Stomach (tissue), 9 donors: Measurements from ENCODE around the gene WDR72. TPM values are rescaled to one million over a fixed set of nuclear protein-coding genes. Genes with fewer than 3 reads are reported as not detected.

Experiments
- DNase-seq, 2 donors: peaks; one replicate each; pipeline versions ENCODE4 v3.0.0 to v3.0.0-alpha.2; 2013 to 2019
- H3K27ac ChIP-seq, 5 donors: fragments of 200-600 bp in 4 of 5; sonication (generic) in 4 of 5; one replicate each; pipeline ENCODE4 v1.5.1; 2013 to 2019; ENCODE audit warnings: mild to moderate bottlenecking in 1 of 5, moderate library complexity in 1 of 5
- H3K27me3 ChIP-seq, 3 donors: fragments of 200-600 bp; sonication (generic); one replicate each; pipeline ENCODE4 v1.5.1; 2017 to 2019; ENCODE audit warnings: mixed run types in 1 of 3
- H3K36me3 ChIP-seq, 4 donors: fragments of 200-600 bp; sonication (generic); 1 replicate in 3 of 4; 2 replicates in 1 of 4; pipeline ENCODE4 v1.5.1; 2016 to 2019
- H3K4me1 ChIP-seq, 4 donors: fragments of 200-600 bp; sonication (generic); one replicate each; pipeline ENCODE4 v1.5.1; 2016 to 2019
- H3K4me3 ChIP-seq, 4 donors: fragments of 200-600 bp; sonication (generic) in 3 of 4; one replicate each; pipeline ENCODE4 v1.5.1; 2016 to 2019; ENCODE audit warnings: mild to moderate bottlenecking in 1 of 4
- H3K9me3 ChIP-seq, 4 donors: fragments of 200-600 bp; sonication (generic); one replicate each; pipeline ENCODE4 v1.5.1; 2016 to 2019
- EP300 ChIP-seq: sonication (generic); formaldehyde crosslinking; IDR thresholded peaks from one replicate; pipeline ENCODE4 v1.6.1; 2017; ENCODE audit warnings: antibody characterized with exemption
- POLR2A ChIP-seq, 4 donors: fragments of 450-650 bp; IDR thresholded peaks; one replicate each; pipeline ENCODE4 v1.6.1; 2016; ENCODE audit warnings: antibody characterized with exemption in 4 of 4, control low read depth in 2 of 4, mild to moderate bottlenecking in 1 of 4, moderate library complexity in 1 of 4
- POLR2AphosphoS5 ChIP-seq, 3 donors: sonication (generic); formaldehyde crosslinking; IDR thresholded peaks; one replicate each; pipeline ENCODE4 v1.6.1; 2016; ENCODE audit warnings: antibody characterized with exemption in 3 of 3
- WGBS, 5 donors: extraction: QIAGEN DNeasy Blood & Tissue Kit in 3 of 5; methylation state at CpG; one replicate each; pipeline versions ENCODE4 v1.1.5 to v1.1.7; 2013 to 2018; 5-methylcytosine and 5-hydroxymethylcytosine counted together
- intact Hi-C: fragments of 100-400 bp; cut with DNase I; formaldehyde crosslinking; loops from one replicate; pipeline ENCODE4 v1.15.1; 2023; ENCODE audit warnings: low total_unique reads
- polyA plus RNA-seq, 3 donors: library from polyadenylated mRNA; stranded (reverse); fragments of 200-250 nt; gene quantifications; one replicate each; pipeline ENCODE4 v1.2.3, GENCODE V29; 2013
- small RNA-seq, 4 donors: library from RNA; depleted of rRNA; stranded (forward); fragments of <200 nt; gene quantifications; one replicate each; pipeline ENCODE3, GENCODE V24; 2016
- total RNA-seq, 5 donors: library from RNA; depleted of rRNA; stranded (reverse); fragments of >200 nt; gene quantifications; one replicate each; pipeline versions ENCODE4 v1.1.0 to v1.2.3, GENCODE V29; 2014 to 2016
- TF ChIP-seq, protein P1 (sequence below), 7 experiments: fragments of 450-650 bp in 4 of 7; fragments of 200-600 bp in 3 of 7; sonication (generic) in 3 of 7; IDR thresholded peaks; one replicate each; pipeline ENCODE4 v1.5.1; 2016 to 2019; ENCODE audit warnings: antibody characterized with exemption in 7 of 7, control low read depth in 2 of 7, mild to moderate bottlenecking in 1 of 7
- donor health status: healthy with polysubstance abuse.
- donor health status: Bipolar disorder and iron deficiency.
- donor health status: healthy.

WDR72 gene
- total and polyA plus RNA-seq, 8 donors = under 0.01 to 0.61 (median 0.41) TPM; not detected in 2

DNA sequence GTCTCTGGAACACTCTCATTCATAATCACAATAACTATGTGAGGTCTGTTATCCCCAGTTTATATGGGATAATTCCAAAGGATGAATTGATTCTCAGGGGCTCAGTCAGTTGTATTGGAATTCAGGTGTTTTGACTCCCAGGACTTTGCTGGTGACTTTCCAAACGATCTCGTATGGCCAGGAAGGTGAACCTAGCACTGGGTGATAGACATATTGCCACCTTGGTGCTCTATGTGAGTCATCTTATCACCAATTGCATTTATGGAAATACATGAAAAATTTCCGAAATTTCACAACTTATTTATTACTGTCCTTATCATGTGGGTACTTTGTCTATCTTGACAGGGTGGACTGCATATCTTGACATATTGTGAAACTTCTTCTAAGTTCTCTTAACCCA, 287.3 kb downstream of the WDR72 start:
- Histone ChIP-seq H3K27ac (no peak overlapping the region), H3K27me3 (no peaks in the 10 kb centered on the region), H3K4me1 (no peaks in the 10 kb centered on the region), H3K4me3 (no peak overlapping the region), H3K9me3 (no peaks in the 10 kb centered on the region), H3K36me3 (no peaks in the 10 kb centered on the region)
- WGBS, 5 donors = 75 to 85% (median 84%) methylated on average over 3 of the region's 3 CpGs
- intact Hi-C loops = no loop called here
- DNase-seq = no peak
- TF ChIP-seq, protein P1, sequence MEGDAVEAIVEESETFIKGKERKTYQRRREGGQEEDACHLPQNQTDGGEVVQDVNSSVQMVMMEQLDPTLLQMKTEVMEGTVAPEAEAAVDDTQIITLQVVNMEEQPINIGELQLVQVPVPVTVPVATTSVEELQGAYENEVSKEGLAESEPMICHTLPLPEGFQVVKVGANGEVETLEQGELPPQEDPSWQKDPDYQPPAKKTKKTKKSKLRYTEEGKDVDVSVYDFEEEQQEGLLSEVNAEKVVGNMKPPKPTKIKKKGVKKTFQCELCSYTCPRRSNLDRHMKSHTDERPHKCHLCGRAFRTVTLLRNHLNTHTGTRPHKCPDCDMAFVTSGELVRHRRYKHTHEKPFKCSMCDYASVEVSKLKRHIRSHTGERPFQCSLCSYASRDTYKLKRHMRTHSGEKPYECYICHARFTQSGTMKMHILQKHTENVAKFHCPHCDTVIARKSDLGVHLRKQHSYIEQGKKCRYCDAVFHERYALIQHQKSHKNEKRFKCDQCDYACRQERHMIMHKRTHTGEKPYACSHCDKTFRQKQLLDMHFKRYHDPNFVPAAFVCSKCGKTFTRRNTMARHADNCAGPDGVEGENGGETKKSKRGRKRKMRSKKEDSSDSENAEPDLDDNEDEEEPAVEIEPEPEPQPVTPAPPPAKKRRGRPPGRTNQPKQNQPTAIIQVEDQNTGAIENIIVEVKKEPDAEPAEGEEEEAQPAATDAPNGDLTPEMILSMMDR (IDR thresholded peaks at IDR 0.05) = no peak
- TF ChIP-seq POLR2AphosphoS5 (IDR thresholded peaks at IDR 0.05) = no peak
- TF ChIP-seq EP300 = no peak
- TF ChIP-seq POLR2A (IDR thresholded peaks at IDR 0.05) = no peak

DNA sequence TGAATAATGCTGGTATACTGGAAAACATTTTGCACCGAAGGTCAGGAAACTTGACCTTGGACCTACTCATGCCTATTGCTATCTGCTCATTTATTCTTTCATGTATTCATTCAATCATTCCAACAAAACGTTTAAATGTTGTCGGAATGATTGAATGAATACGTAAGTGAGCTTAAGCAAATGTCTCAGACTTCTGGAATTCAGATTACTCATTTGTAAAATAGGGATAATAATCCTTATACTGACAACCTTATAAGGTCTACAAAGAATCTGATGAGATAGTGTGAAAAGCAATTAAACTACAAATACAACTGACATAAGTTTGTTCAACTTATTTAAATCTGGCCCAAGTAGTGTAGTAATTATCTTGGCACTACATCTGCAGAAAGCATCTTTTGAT, 288.7 kb downstream of the WDR72 start:
- Histone ChIP-seq H3K27me3 (no peaks in the 10 kb centered on the region), H3K4me1 (no peaks in the 10 kb centered on the region), H3K27ac (no peak overlapping the region), H3K4me3 (no peak overlapping the region), H3K36me3 (no peaks in the 10 kb centered on the region), H3K9me3 (no peaks in the 10 kb centered on the region)
- DNase-seq = no peak
- WGBS, 5 donors = 65 to 76% (median 71%) methylated on average over 4 of the region's 4 CpGs
- TF ChIP-seq POLR2AphosphoS5 (IDR thresholded peaks at IDR 0.05) (no peak), EP300 (no peak), POLR2A (IDR thresholded peaks at IDR 0.05) (no peak)
- TF ChIP-seq, protein P1 (IDR thresholded peaks at IDR 0.05) = no peak
- intact Hi-C loops = no loop called here

DNA sequence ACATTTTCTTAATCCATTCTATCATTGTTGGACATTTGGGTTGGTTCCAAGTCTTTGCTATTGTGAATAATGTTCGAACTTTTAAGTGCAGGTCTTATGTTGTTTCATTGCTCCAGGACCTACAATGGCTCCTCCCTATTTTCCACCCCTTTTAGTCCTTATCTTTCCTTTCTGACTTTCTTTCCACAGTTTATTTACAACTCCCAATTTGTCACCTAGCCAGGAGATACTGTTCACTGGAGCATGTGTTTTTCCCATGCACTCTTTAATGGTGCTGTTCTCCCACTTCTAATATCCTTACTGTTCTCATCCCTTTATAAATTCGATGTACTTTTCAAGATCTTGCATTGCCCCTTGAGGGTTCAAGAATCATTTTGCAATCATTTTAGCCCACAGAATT, 290.0 kb downstream of the WDR72 start:
- Histone ChIP-seq H3K4me3 (no peak overlapping the region), H3K4me1 (no peaks in the 10 kb centered on the region), H3K27me3 (no peaks in the 10 kb centered on the region), H3K36me3 (no peaks in the 10 kb centered on the region), H3K27ac (no peak overlapping the region), H3K9me3 (no peaks in the 10 kb centered on the region)
- no peak for TF ChIP-seq EP300
- TF ChIP-seq POLR2A (IDR thresholded peaks at IDR 0.05) = no peak
- TF ChIP-seq, protein P1 (IDR thresholded peaks at IDR 0.05) = no peak
- TF ChIP-seq POLR2AphosphoS5 (IDR thresholded peaks at IDR 0.05) = no peak
- DNase-seq = no peak
- intact Hi-C loops = no loop called here
- WGBS, 5 donors = 60 to 77% (median 63%) methylated on average over 2 of the region's 2 CpGs

Small RNA genes lying within 50 kb of the gene (small RNA-seq; reads per million reads assigned to genes)
- 0 reads per million in 4 donors for gene RNU2-53P
- 0 reads per million in 4 donors for gene RNU6-449P

Other genes with a start within 250 kb of the WDR72 start
- 1 to 10 TPM in 3 of 5 donors, under 1 TPM in 1, not detected in 1; 0.58 to 6.4 (median 3.1) TPM for gene UNC13C, start 218.8 kb upstream of the WDR72 start, total RNA-seq
- gene UNC13C, start 218.8 kb upstream of the WDR72 start, polyA plus RNA-seq = under 1 TPM in 1 of 3 donors, not detected in 2; 0.03 TPM